HG03354 (cell line): ENCODE measurements around the gene PSMC5.
"Not testable (repeated sequence)": the region's sequence is repeated elsewhere in the genome, so short reads cannot be mapped to it uniquely, and the experiment has no call there.

Source experiments
- ATAC-seq: cut with Tn5 transposase; IDR thresholded peaks from one replicate; pipeline ENCODE4 v1.9.1; 2021; ENCODE audit warnings: mild to moderate bottlenecking; ENCODE audit not compliant: unreplicated experiment, poor library complexity, severe bottlenecking

Gene PSMC5

GRCh38 chr17:63827002-63827800 lies at the start of gene PSMC5, which contains the start of gene FTSJ3:
Gene PSMC5 (plus strand): TSS chr17:63827431. CDS start chr17:63827491, 60 bp downstream.
Gene FTSJ3 (minus strand): TSS chr17:63827663. CDS start chr17:63826902, 761 bp downstream.
- ATAC-seq, result peak; percentile 92

- ATAC-seq, result no peak
Measured at GRCh38 chr17:63780507-63780906, 46.7 kb upstream of the PSMC5 start.

DNA sequence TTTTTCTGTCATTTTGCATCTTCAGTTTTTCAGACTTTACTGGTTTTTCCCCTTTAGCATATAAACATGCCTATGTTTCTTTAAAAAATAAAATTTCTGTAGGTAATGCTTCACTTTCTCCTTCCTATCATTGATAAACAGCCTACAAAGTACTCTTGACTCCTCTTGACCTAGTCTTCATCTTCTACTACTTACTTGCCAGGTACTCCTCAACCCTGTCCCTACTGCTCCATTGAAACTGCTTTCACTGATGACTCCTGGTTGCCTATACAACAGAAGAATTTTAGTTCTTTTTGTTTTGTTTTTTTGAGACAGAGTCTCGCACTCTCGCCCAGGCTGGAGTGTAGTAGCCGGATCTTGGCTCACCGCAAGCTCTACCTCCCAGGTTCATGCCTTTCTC lies 46.3 kb upstream of the PSMC5 start:
- no peak for ATAC-seq

- ATAC-seq, result no peak
Measured at GRCh38 chr17:63783522-63783921, 43.7 kb upstream of the PSMC5 start.

DNA sequence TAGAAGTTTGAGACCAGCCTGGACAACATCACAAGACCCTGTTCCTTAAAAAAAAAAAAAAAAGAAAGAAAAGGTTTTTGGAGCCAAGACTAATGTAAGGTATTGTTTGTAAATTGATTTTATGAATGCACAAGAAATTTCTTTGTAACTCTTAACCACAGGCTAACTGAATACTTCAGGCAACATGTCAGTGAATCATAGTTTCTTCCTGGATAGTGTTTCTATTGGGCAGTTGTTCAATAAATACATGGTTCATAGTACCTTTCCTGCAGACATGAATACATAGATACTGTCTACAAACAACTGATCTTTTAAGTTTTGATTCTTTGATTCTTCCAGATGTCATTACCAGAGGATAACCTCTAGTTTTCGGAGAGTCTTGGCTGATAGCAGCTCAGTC lies 41.7 kb upstream of the PSMC5 start:
- ATAC-seq, result no peak

- no peak for ATAC-seq
Measured at GRCh38 chr17:63786117-63786516, 41.1 kb upstream of the PSMC5 start.

- ATAC-seq, result no peak
Measured at GRCh38 chr17:63786971-63787711, 40.1 kb upstream of the PSMC5 start.

DNA sequence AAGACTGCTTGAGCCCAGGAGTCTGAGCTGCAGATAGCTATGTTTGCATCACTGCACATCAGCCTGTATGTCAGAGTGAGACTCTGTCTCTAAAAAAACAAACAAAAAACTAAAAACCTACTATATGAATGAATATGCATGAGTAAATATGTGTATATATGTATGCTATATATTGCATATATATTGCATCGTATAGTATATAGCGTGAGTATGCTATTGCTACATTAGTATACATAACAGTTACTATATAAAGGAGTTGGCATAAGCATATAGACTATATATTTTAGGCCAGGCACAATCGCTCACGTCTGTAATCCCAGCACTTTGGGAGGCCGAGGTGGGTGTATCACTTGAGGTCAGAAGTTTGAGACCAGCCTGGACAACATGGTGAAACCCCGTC lies 37.2 kb upstream of the PSMC5 start:
- ATAC-seq, result no peak

DNA sequence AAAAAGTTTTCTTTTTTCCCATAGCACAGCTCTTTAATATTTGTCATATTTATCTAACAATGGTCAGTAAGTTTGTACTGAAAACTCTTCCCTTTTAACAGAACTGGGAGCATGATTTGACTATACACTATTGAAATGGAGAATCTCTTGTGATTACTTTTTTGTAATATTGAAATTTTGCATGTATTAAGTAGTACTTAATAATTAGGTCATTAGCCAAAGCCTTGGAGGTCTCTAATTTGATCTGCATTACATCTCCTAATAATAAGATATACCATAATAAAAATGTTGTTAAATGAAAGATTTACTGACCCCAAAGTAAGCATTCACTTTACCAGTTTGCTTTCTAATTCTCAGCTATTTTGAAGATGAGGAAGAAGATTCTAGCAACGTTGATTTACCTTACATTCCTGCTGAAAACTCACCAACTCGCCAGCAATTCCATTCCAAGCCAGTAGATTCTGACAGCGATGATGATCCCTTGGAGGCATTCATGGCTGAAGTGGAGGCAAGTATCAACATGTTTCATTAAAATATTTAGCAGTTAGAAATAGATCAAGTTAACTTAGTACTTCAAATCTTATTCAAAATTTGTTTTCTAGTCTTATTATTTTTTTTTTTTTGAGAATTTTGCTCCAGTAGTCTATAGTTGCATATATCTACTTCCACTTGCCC lies 35.0 kb upstream of the PSMC5 start:
- no peak for ATAC-seq

DNA sequence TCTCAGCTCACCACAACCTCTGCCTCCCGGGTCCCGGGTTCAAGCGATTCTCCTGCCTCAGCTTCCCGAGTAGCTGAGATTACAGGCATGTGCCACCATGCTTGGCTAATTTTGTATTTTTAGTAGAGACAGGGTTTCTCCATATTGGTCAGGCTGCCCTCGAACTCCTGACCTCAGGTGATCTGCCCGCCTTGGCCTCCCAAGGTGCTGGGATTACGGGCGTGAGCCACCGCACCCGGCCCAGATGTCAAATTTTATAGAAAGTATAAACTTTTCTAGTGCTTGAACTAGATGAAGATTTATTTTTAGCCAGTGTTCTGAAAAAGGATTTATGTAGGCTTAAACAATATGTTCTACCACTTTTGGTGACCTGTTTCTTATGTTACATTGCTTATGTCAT lies 30.9 kb upstream of the PSMC5 start:
- not testable (repeated sequence) for ATAC-seq

DNA sequence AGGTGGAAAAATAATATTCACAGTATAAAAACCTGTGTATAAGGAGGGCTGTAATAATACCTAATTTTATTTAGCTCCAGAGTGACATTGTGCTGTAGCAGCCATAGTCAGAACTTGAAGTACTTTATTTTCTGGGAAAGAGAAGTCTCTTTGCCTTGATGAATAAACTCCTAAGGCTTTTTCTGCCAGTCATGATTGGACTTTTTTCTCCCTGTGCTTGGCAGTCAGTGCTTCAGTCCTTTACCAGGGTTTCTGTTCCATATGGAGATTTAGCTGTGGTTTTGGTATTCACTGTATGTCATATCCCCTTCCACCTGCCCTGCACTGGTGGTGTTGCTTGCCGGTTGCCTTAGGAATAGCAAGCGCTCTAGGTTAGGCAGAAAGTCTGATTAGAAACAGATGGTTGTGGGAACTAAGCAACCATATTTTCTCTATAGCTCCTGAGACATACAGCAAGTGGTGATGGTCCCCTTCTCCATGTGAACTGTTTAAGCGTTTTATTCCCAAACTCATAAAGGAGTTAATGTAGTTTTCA lies 28.6 kb upstream of the PSMC5 start:
- no peak for ATAC-seq

DNA sequence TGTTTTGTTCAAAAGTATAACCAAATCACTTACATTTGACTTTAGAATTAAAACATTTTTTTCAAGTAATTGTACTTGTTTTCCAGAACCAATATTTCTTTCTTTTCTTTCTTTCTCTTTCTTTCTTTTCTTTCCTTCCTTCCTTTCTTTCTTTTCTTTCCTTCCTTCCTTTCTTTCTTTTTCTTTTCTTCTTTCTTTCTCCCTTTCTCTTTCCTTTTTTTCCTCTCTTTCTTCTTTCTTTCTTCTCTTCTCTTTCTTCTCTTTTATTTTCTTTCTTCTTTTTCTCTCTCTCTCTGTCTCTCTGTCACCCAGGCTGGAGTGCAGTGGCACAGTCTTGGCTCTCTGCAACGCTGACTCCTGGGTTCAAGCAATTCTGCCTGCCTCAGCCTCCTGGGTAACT lies 26.4 kb upstream of the PSMC5 start:
- no peak for ATAC-seq

DNA sequence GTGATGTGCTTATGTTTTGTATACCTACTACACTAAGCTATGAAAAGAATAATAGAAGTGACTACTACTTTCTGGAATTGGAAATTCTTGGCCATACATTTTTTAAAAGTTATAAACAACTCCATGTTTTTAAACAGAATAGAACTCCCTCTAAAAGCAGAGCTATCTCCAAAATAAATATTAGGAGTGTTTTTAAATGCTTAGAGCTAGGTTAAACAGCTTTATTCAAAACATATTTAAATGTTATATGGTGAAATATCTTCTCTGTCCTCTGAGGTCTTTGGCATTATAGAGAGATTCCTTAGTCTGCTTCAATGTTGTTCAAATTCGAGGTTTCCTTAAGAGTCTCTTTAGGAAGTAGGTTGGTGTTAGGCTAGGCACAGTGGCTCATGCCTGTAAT lies 22.9 kb upstream of the PSMC5 start:
- ATAC-seq, result no peak

GRCh38 chr17:63805591-63805990 lies 21.6 kb upstream of the PSMC5 start:
- ATAC-seq, result no peak

DNA sequence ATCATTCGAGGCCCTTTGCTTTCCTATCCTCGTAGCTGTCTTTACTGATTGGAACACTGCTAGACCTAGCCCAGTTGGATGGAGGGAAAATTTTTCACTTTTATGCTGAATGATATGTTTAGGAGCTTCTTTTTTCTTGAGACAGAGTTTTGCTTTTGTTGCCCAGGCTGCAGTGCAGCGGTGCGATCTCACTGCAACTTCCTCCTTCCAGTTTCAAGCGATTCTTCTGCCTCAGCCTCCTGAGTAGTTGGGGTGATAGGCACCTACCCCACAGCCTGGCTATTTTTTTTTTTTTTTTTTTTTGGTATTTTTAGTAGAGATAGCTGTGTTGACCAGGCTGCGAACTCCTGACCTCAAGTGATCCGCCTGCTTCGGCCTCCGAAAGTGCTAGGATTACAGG lies 17.3 kb upstream of the PSMC5 start:
- ATAC-seq, result no peak

- no peak for ATAC-seq
Measured at GRCh38 chr17:63816123-63816522, 11.1 kb upstream of the PSMC5 start.

GRCh38 chr17:63816669-63817068 lies 10.6 kb upstream of the PSMC5 start:
- ATAC-seq, result no peak

DNA sequence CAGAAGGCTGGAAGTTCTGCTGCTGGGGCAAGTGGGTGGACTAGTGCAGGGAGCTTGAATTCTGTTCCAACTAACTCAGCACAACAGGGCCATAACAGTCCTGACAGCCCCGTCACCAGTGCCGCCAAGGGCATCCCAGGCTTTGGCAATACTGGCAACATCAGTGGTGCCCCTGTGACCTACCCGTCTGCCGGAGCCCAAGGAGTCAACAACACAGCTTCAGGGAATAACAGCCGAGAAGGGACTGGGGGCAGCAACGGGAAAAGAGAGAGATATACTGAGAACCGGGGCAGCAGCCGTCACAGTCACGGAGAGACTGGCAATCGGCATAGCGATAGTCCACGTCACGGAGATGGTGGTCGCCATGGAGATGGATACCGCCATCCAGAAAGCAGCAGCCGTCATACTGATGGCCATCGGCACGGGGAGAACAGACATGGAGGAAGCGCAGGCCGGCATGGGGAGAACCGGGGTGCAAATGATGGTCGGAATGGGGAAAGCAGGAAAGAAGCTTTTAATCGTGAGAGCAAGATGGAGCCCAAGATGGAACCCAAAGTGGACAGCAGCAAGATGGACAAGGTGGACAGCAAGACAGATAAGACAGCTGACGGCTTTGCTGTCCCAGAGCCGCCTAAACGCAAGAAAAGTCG lies 9.4 kb upstream of the PSMC5 start:
- no peak for ATAC-seq

GRCh38 chr17:63819131-63819530 lies 8.1 kb upstream of the PSMC5 start:
- ATAC-seq, result no peak
